HepG2 (cell line): ENCODE results near the gene COA1. TPM values are rescaled to one million over a fixed set of nuclear protein-coding genes. Genes with fewer than 3 reads are reported as not detected.

Experiments used
- CHD2 ChIP-seq: IDR thresholded peaks from 2 replicates; pipeline ENCODE4 v1.6.1; 2011; ENCODE audit warnings: low read depth, low read length, improper control_type of control experiment
- DPF2 ChIP-seq: sonication (generic); formaldehyde crosslinking; IDR thresholded peaks from 2 replicates; pipeline ENCODE4 v1.4.0; 2020; ENCODE audit warnings: mild to moderate bottlenecking, low read depth, missing genetic modification reagents, borderline replicate concordance
- ELK4 ChIP-seq: sonication (generic); formaldehyde crosslinking; IDR thresholded peaks from 2 replicates; pipeline ENCODE4 v1.9.0; 2021; ENCODE audit warnings: missing genetic modification reagents, borderline replicate concordance
- HCFC1 ChIP-seq: fragments of 150-350 bp; IDR thresholded peaks from 2 replicates; pipeline ENCODE4 v1.6.1; 2014; ENCODE audit warnings: low read depth, low read length
- HDAC6 ChIP-seq: fragments of 200-600 bp; sonication (generic); IDR thresholded peaks from 2 replicates; pipeline ENCODE4 v1.7.0; 2017; ENCODE audit warnings: mild to moderate bottlenecking, antibody characterized with exemption, low read length, low read depth
- HNF4A ChIP-seq: sonication (generic); formaldehyde crosslinking; IDR thresholded peaks from 2 replicates; pipeline ENCODE4 v1.4.0; 2020; ENCODE audit warnings: missing genetic modification reagents
- KIAA2018 ChIP-seq: sonication (generic); formaldehyde crosslinking; IDR thresholded peaks from 2 replicates; pipeline ENCODE4 v1.5.0; 2020; ENCODE audit warnings: mild to moderate bottlenecking, missing genetic modification reagents, borderline replicate concordance
- NFIB ChIP-seq: sonication (generic); formaldehyde crosslinking; IDR thresholded peaks from 2 replicates; pipeline ENCODE4 v1.9.0; 2021; ENCODE audit warnings: missing genetic modification reagents, mild to moderate bottlenecking, borderline replicate concordance
- PHF21A ChIP-seq: sonication (generic); formaldehyde crosslinking; IDR thresholded peaks from 2 replicates; pipeline ENCODE4 v1.5.0; 2020; ENCODE audit warnings: mild to moderate bottlenecking, missing genetic modification reagents
- ZBTB49 ChIP-seq: sonication (generic); formaldehyde crosslinking; IDR thresholded peaks from 2 replicates; pipeline ENCODE4 v1.4.0; 2020; ENCODE audit warnings: missing genetic modification reagents, borderline replicate concordance
- ZNF577 ChIP-seq: sonication (generic); formaldehyde crosslinking; IDR thresholded peaks from 2 replicates; pipeline ENCODE4 v1.4.0; 2020; ENCODE audit warnings: mild to moderate bottlenecking, low read depth, missing genetic modification reagents, borderline replicate concordance
- polyA plus RNA-seq, 8 experiments: library from polyadenylated mRNA; depleted of rRNA in 3 of 8; stranded (reverse) in 7 of 8; unstranded in 1 of 8; fragments of >200 nt; fragmentation: Illumina TruSeq in 4 of 8; extraction: Trizol in 4 of 8; gene quantifications; 2 replicates each; pipeline versions ENCODE4 v1.2.1 to v1.2.3, GENCODE V29; 2011 to 2016; ENCODE audit warnings: low read depth in 4 of 8, missing spikeins in 1 of 8, mixed read lengths in 1 of 8; ENCODE audit not compliant: insufficient read depth in 1 of 8
- total RNA-seq, 5 experiments: library from RNA; depleted of rRNA; stranded (reverse); fragments of >200 nt; fragmentation: Illumina TruSeq; extraction: Trizol; gene quantifications; 2 replicates each; pipeline ENCODE4 v1.2.3, GENCODE V29; 2016; ENCODE audit warnings: low read depth in 1 of 5
- TF ChIP-seq, protein P1 (sequence below): sonication (generic); formaldehyde crosslinking; IDR thresholded peaks from 2 replicates; pipeline ENCODE4 v1.4.0; 2020; ENCODE audit warnings: missing genetic modification reagents, borderline replicate concordance
- TF ChIP-seq, protein P2 (sequence below): sonication (generic); formaldehyde crosslinking; IDR thresholded peaks from 2 replicates; pipeline ENCODE4 v1.5.0; 2020; ENCODE audit warnings: missing genetic modification reagents

COA1 gene
- total and polyA plus RNA-seq, 2 of the 13 experiments (the other 11 are each of a cell fraction or from before 2014, with no cell fraction given) = 33.2 to 65.7 TPM

GRCh38 chr7:43769791-43770465 lies 40.6 kb upstream of the COA1 start (continued):
- TF ChIP-seq, protein P1, sequence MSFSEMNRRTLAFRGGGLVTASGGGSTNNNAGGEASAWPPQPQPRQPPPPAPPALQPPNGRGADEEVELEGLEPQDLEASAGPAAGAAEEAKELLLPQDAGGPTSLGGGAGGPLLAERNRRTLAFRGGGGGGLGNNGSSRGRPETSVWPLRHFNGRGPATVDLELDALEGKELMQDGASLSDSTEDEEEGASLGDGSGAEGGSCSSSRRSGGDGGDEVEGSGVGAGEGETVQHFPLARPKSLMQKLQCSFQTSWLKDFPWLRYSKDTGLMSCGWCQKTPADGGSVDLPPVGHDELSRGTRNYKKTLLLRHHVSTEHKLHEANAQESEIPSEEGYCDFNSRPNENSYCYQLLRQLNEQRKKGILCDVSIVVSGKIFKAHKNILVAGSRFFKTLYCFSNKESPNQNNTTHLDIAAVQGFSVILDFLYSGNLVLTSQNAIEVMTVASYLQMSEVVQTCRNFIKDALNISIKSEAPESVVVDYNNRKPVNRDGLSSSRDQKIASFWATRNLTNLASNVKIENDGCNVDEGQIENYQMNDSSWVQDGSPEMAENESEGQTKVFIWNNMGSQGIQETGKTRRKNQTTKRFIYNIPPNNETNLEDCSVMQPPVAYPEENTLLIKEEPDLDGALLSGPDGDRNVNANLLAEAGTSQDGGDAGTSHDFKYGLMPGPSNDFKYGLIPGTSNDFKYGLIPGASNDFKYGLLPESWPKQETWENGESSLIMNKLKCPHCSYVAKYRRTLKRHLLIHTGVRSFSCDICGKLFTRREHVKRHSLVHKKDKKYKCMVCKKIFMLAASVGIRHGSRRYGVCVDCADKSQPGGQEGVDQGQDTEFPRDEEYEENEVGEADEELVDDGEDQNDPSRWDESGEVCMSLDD = no peak; the same call in 1 of the 2 replicates
- TF ChIP-seq HDAC6 (no peak), ZBTB49 (CRISPR knock-in tag) (no peak), HNF4A (CRISPR knock-in tag) (peak; percentile 96), DPF2 (peak; percentile 91), NFIB (CRISPR knock-in tag) (no peak), CHD2 (no peak), PHF21A (CRISPR knock-in tag) (peak; percentile 96), KIAA2018 (CRISPR knock-in tag) (no peak), ZNF577 (CRISPR knock-in tag) (no peak), ELK4 (CRISPR knock-in tag) (no peak), HCFC1 (no peak)
- TF ChIP-seq, protein P2, sequence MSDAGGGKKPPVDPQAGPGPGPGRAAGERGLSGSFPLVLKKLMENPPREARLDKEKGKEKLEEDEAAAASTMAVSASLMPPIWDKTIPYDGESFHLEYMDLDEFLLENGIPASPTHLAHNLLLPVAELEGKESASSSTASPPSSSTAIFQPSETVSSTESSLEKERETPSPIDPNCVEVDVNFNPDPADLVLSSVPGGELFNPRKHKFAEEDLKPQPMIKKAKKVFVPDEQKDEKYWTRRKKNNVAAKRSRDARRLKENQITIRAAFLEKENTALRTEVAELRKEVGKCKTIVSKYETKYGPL (CRISPR knock-in tag) = no peak
